GM12878 (cell line): ENCODE measurements around the gene FSHR.

ENCODE experiments used
- MXI1 ChIP-seq: fragments of 150-350 bp; IDR thresholded peaks from 2 replicates; pipeline ENCODE4 v1.6.1; 2011; ENCODE audit warnings: low read depth, mild to moderate bottlenecking, inconsistent platforms, low read length, improper control_type of control experiment
- PAX5 ChIP-seq: IDR thresholded peaks from 2 replicates; pipeline ENCODE4 v1.6.1; 2011; ENCODE audit warnings: low read depth, low read length, borderline replicate concordance

- TF ChIP-seq MXI1 (no peak), PAX5 (no peak)
Observed at GRCh38 chr2:49164729-49165128, 10.4 kb upstream of the FSHR start.
